Vagina (tissue), 2 donors: Measurements from ENCODE around the gene CDH13.

ENCODE experiments used
- POLR2A ChIP-seq, 2 donors: fragments of 450-650 bp; IDR thresholded peaks; one replicate each; pipeline ENCODE4 v1.6.1; 2017; ENCODE audit warnings: antibody characterized with exemption in 2 of 2, mild to moderate bottlenecking in 2 of 2, moderate library complexity in 2 of 2
- POLR2AphosphoS5 ChIP-seq, 2 donors: sonication (generic); formaldehyde crosslinking; IDR thresholded peaks; one replicate each; pipeline ENCODE4 v1.9.0; 2017; ENCODE audit warnings: antibody characterized with exemption in 2 of 2, mild to moderate bottlenecking in 2 of 2, low read depth in 1 of 2; ENCODE audit not compliant: insufficient read depth in 1 of 2
- TF ChIP-seq, protein P1 (sequence below), 3 experiments: fragments of 450-650 bp in 2 of 3; fragments of 200-600 bp in 1 of 3; sonication (generic) in 1 of 3; IDR thresholded peaks; one replicate each; pipeline ENCODE4 v1.5.1; 2017 to 2019; ENCODE audit warnings: antibody characterized with exemption in 3 of 3, mild to moderate bottlenecking in 2 of 3, moderate library complexity in 2 of 3

DNA sequence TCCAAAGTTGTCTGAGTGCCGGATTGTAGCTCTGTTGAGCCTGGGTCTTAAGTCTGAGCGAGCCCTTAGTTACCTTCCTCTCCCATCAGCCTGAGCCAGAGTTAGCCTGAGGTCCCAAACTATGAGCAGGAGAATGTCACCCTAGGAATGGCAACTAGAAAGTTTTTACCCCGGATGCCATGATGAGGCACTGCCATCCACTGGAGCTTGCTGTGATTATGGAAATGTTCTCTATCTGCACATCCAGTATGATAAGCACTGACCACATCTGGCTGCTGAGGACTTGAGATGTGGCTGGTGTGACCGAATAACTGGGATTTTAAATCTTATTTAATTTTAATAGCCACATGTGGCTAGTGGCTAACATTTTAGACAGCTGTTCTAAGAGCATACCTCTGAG lies 550.0 kb downstream of the CDH13 start:
- TF ChIP-seq POLR2A (IDR thresholded peaks at IDR 0.05) = no peak
- TF ChIP-seq, protein P1, sequence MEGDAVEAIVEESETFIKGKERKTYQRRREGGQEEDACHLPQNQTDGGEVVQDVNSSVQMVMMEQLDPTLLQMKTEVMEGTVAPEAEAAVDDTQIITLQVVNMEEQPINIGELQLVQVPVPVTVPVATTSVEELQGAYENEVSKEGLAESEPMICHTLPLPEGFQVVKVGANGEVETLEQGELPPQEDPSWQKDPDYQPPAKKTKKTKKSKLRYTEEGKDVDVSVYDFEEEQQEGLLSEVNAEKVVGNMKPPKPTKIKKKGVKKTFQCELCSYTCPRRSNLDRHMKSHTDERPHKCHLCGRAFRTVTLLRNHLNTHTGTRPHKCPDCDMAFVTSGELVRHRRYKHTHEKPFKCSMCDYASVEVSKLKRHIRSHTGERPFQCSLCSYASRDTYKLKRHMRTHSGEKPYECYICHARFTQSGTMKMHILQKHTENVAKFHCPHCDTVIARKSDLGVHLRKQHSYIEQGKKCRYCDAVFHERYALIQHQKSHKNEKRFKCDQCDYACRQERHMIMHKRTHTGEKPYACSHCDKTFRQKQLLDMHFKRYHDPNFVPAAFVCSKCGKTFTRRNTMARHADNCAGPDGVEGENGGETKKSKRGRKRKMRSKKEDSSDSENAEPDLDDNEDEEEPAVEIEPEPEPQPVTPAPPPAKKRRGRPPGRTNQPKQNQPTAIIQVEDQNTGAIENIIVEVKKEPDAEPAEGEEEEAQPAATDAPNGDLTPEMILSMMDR (IDR thresholded peaks at IDR 0.05) = no peak
- TF ChIP-seq POLR2AphosphoS5 (IDR thresholded peaks at IDR 0.05; ENCODE audit: insufficient read depth in 1 of 2, low read depth in 1 of 2) = no peak
